Neural cell (in vitro differentiated cells): ENCODE measurements around the gene HHLA2. TPM values are rescaled to one million over a fixed set of nuclear protein-coding genes. Genes with fewer than 3 reads are reported as not detected.

ENCODE experiments used
- H2AFZ ChIP-seq: fragments of 200-600, 300-800 bp; sonication (generic), shearing (Covaris generic); 2 replicates; pipeline ENCODE4 v1.6.0; 2014; ENCODE audit warnings: low read depth, mild to moderate bottlenecking, antibody characterized with exemption, low read length, moderate library complexity
- H3F3A ChIP-seq: fragments of 200-600 bp; shearing (Covaris generic); 2 replicates; pipeline ENCODE4 v1.6.1; 2016; ENCODE audit warnings: mild to moderate bottlenecking, moderate library complexity, mixed read lengths, antibody characterized with exemption, low read length; ENCODE audit not compliant: insufficient read depth, poor library complexity, severe bottlenecking
- H3K27ac ChIP-seq: fragments of 200-600, 300-800 bp; sonication (generic), shearing (Covaris generic); 2 replicates; pipeline ENCODE4 v1.5.1; 2014; ENCODE audit warnings: mild to moderate bottlenecking, low read length, moderate library complexity
- H3K27me3 ChIP-seq: fragments of 300-800, 200-600 bp; sonication (generic), shearing (Covaris generic); 2 replicates; pipeline ENCODE4 v1.6.0; 2014; ENCODE audit warnings: mild to moderate bottlenecking, low read depth, low read length, moderate library complexity; ENCODE audit not compliant: insufficient read depth
- H3K36me3 ChIP-seq: fragments of 300-800, 200-600 bp; sonication (generic), shearing (Covaris generic); 2 replicates; pipeline ENCODE4 v1.5.1; 2014; ENCODE audit warnings: mild to moderate bottlenecking, antibody characterized with exemption, low read length, moderate library complexity; ENCODE audit not compliant: insufficient read depth
- H3K4me2 ChIP-seq: fragments of 300-800, 200-600 bp; sonication (generic), shearing (Covaris generic); 2 replicates; pipeline ENCODE4 v1.6.0; 2014; ENCODE audit warnings: mild to moderate bottlenecking, low read length
- H3K4me3 ChIP-seq: fragments of 300-800, 200-600 bp; sonication (generic), shearing (Covaris generic); 2 replicates; pipeline ENCODE4 v1.5.1; 2014; ENCODE audit warnings: mild to moderate bottlenecking, low read length, moderate library complexity
- H3K79me2 ChIP-seq: fragments of 200-600 bp; shearing (Covaris generic); replicated peaks from 2 replicates; pipeline ENCODE4 v1.6.0; 2014; ENCODE audit warnings: mild to moderate bottlenecking, low read length, moderate library complexity; ENCODE audit not compliant: insufficient read depth
- H3K9ac ChIP-seq: fragments of 300-800, 200-600 bp; sonication (generic), shearing (Covaris generic); 2 replicates; pipeline ENCODE4 v1.6.1; 2016; ENCODE audit warnings: mild to moderate bottlenecking, low read length, mixed read lengths
- H3K9me2 ChIP-seq: fragments of 200-600 bp; shearing (Covaris generic); 2 replicates; pipeline ENCODE4 v1.6.1; 2016; ENCODE audit warnings: mild to moderate bottlenecking, low read length, mixed read lengths; ENCODE audit not compliant: insufficient read depth
- H3K9me3 ChIP-seq: fragments of 200-600, 300-800 bp; sonication (generic), shearing (Covaris generic); 2 replicates; pipeline ENCODE4 v1.6.1; 2016; ENCODE audit warnings: mild to moderate bottlenecking, mixed run types, low read length, moderate library complexity, mixed read lengths
- H4K20me1 ChIP-seq: fragments of 200-600 bp; shearing (Covaris generic); 2 replicates; pipeline ENCODE4 v1.6.1; 2016; ENCODE audit warnings: mild to moderate bottlenecking, mixed run types; ENCODE audit not compliant: insufficient read depth
- CTCF ChIP-seq: fragments of 450-650 bp; IDR thresholded peaks from 2 replicates; pipeline ENCODE4 v1.5.1; 2014; ENCODE audit warnings: antibody characterized with exemption, mild to moderate bottlenecking, moderate library complexity; ENCODE audit not compliant: poor library complexity, severe bottlenecking
- EP300 ChIP-seq: fragments of 450-650 bp; conservative IDR thresholded peaks from 2 replicates; pipeline ENCODE4 v1.6.1; 2014; ENCODE audit warnings: antibody characterized with exemption, mild to moderate bottlenecking, moderate library complexity; ENCODE audit not compliant: poor library complexity, severe bottlenecking
- EZH2 ChIP-seq: fragments of 200-600, 300-800 bp; shearing (Covaris generic), sonication (generic); IDR thresholded peaks from 2 replicates; pipeline ENCODE4 v1.6.1; 2014; ENCODE audit warnings: antibody characterized with exemption, low read length, borderline replicate concordance, mild to moderate bottlenecking; ENCODE audit not compliant: insufficient read depth, poor library complexity, severe bottlenecking
- MXI1 ChIP-seq: fragments of 450-650 bp; conservative IDR thresholded peaks from 2 replicates; pipeline ENCODE4 v1.6.1; 2014; ENCODE audit warnings: antibody characterized with exemption, mild to moderate bottlenecking; ENCODE audit not compliant: poor library complexity, severe bottlenecking
- POLR2AphosphoS5 ChIP-seq: IDR thresholded peaks from 2 replicates; pipeline ENCODE4 v1.6.1; 2012
- RAD21 ChIP-seq: fragments of 450-650 bp; conservative IDR thresholded peaks from 2 replicates; pipeline ENCODE4 v1.6.1; 2014; ENCODE audit warnings: antibody characterized with exemption, mild to moderate bottlenecking, moderate library complexity
- REST ChIP-seq: IDR thresholded peaks from 2 replicates; pipeline ENCODE4 v1.6.1; 2012; ENCODE audit warnings: borderline replicate concordance
- SMC3 ChIP-seq: fragments of 450-650 bp; conservative IDR thresholded peaks from 2 replicates; pipeline ENCODE4 v1.6.1; 2014; ENCODE audit warnings: antibody characterized with exemption, mild to moderate bottlenecking, moderate library complexity; ENCODE audit not compliant: poor library complexity
- TAF1 ChIP-seq: IDR thresholded peaks from 2 replicates; pipeline ENCODE4 v1.6.1; 2012; ENCODE audit warnings: low read depth
- polyA plus RNA-seq: library from polyadenylated mRNA; depleted of rRNA; stranded (reverse); fragments of >200 nt; gene quantifications from 2 replicates; pipeline ENCODE4 v1.2.3, GENCODE V29; 2014

HHLA2 gene
- polyA plus RNA-seq, 1 donor from 2014 or later: not detected

- no peak overlapping the region for H3K4me2 ChIP-seq
- H3K27ac ChIP-seq: no peak overlapping the region
- no peaks in the 10 kb centered on the region for H3K36me3 ChIP-seq
- no peaks in the 10 kb centered on the region for H4K20me1 ChIP-seq
- H3K9me2 ChIP-seq: no peaks in the 10 kb centered on the region
- no peak overlapping the region for H2AFZ ChIP-seq
- H3K9me3 ChIP-seq: no peaks in the 10 kb centered on the region
- H3F3A ChIP-seq: no peaks in the 10 kb centered on the region
- no peak overlapping the region for H3K4me3 ChIP-seq
- H3K27me3 ChIP-seq: no peaks in the 10 kb centered on the region
- no peak for TF ChIP-seq SMC3
- no peak for TF ChIP-seq POLR2AphosphoS5
- TF ChIP-seq EZH2: no peak
- TF ChIP-seq CTCF: no peak
- TF ChIP-seq TAF1: no peak
- no peak for TF ChIP-seq MXI1
- TF ChIP-seq RAD21: no peak
- TF ChIP-seq EP300: no peak
- TF ChIP-seq REST: no peak
- no peaks in the 10 kb centered on the region for H3K79me2 ChIP-seq
- no peak overlapping the region for H3K9ac ChIP-seq
Measured at GRCh38 chr3:108297647-108298046, 1.3 kb downstream of the HHLA2 start.

GRCh38 chr3:108298056-108298455 is 1.7 kb downstream of the HHLA2 start:
- no peak overlapping the region for H3K9ac ChIP-seq
- H3K27ac ChIP-seq: no peak overlapping the region
- H3K36me3 ChIP-seq: no peaks in the 10 kb centered on the region
- H3K27me3 ChIP-seq: no peaks in the 10 kb centered on the region
- H3K9me2 ChIP-seq: no peaks in the 10 kb centered on the region
- no peaks in the 10 kb centered on the region for H3F3A ChIP-seq
- H3K4me3 ChIP-seq: no peak overlapping the region
- no peaks in the 10 kb centered on the region for H3K79me2 ChIP-seq
- no peaks in the 10 kb centered on the region for H4K20me1 ChIP-seq
- H2AFZ ChIP-seq: no peak overlapping the region
- TF ChIP-seq POLR2AphosphoS5 (no peak), MXI1 (no peak), TAF1 (no peak), RAD21 (no peak), SMC3 (no peak), EP300 (no peak), REST (no peak), EZH2 (no peak), CTCF (no peak)
- H3K4me2 ChIP-seq: no peak overlapping the region
- no peaks in the 10 kb centered on the region for H3K9me3 ChIP-seq
